HG03558 (cell line): ENCODE measurements around the gene EDNRA.

Experiments
- ATAC-seq: cut with Tn5 transposase; IDR thresholded peaks from one replicate; pipeline ENCODE4 v1.9.1; 2021; ENCODE audit warnings: moderate number of reproducible peaks; ENCODE audit not compliant: unreplicated experiment; ENCODE audit errors: extremely low read depth

Gene EDNRA

GRCh38 chr4:147535124-147535523 is 54.2 kb downstream of the EDNRA start:
- ATAC-seq, result no peak

- ATAC-seq, result no peak
Observed at GRCh38 chr4:147538711-147539110, 57.8 kb downstream of the EDNRA start.

GRCh38 chr4:147539959-147540358 is 59.1 kb downstream of the EDNRA start:
- no peak for ATAC-seq

- no peak for ATAC-seq
Observed at GRCh38 chr4:147542229-147542990, 61.5 kb downstream of the EDNRA start.

GRCh38 chr4:147543034-147543433 is 62.1 kb downstream of the EDNRA start:
- no peak for ATAC-seq

GRCh38 chr4:147546349-147546748 is 65.5 kb downstream of the EDNRA start:
- no peak for ATAC-seq

- peak; percentile 38 for ATAC-seq
Observed at GRCh38 chr4:147547314-147548056, 66.6 kb downstream of the EDNRA start.

GRCh38 chr4:147548256-147548655 is 67.4 kb downstream of the EDNRA start:
- no peak for ATAC-seq

GRCh38 chr4:147550626-147551246 is 69.8 kb downstream of the EDNRA start:
- no peak for ATAC-seq

- no peak for ATAC-seq
Observed at GRCh38 chr4:147560625-147561024, 79.7 kb downstream of the EDNRA start.

GRCh38 chr4:147566762-147567161 is 85.9 kb downstream of the EDNRA start:
- no peak for ATAC-seq

GRCh38 chr4:147567276-147567675 is 86.4 kb downstream of the EDNRA start:
- no peak for ATAC-seq

GRCh38 chr4:147570616-147571015 is 89.7 kb downstream of the EDNRA start:
- no peak for ATAC-seq

- ATAC-seq, result no peak
Observed at GRCh38 chr4:147571036-147571770, 90.3 kb downstream of the EDNRA start.

GRCh38 chr4:147576084-147576483 is 95.2 kb downstream of the EDNRA start:
- ATAC-seq, result no peak

GRCh38 chr4:147578051-147578476 is 97.2 kb downstream of the EDNRA start:
- ATAC-seq, result no peak

- no peak for ATAC-seq
Observed at GRCh38 chr4:147578593-147578992, 97.7 kb downstream of the EDNRA start.

- no peak for ATAC-seq
Observed at GRCh38 chr4:147580396-147580795, 99.5 kb downstream of the EDNRA start.

GRCh38 chr4:147581606-147582350 is 100.9 kb downstream of the EDNRA start:
- ATAC-seq, result no peak
